Hypothalamus (tissue), 51 donors: Measurements from ENCODE around the gene RAB17.

Experiments
- DNase-seq, 51 donors: peaks; one replicate each; lab custom pipeline; 2025; lab: John Stamatoyannopoulos, UW

The RAB17 gene

DNA sequence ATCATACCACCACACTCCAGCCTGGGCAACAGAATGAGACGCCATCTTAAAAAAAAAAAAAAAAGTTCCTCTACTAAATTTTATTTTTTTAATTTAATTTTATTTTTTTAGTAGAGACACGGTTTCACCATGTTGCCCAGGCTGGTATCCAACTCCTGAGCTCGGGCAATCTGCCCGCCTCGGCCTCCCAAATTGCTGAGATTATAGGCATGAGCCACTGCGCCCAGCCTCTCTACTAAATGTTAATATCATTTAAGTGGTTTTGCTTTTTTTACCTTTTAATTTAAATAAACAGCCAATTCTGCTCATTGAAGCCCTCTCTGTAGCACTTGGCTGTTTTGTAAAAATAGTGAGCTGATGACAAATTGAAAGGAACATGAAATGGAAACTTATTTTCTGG lies 9.2 kb downstream of the RAB17 start:
- DNase-seq = no peak

DNA sequence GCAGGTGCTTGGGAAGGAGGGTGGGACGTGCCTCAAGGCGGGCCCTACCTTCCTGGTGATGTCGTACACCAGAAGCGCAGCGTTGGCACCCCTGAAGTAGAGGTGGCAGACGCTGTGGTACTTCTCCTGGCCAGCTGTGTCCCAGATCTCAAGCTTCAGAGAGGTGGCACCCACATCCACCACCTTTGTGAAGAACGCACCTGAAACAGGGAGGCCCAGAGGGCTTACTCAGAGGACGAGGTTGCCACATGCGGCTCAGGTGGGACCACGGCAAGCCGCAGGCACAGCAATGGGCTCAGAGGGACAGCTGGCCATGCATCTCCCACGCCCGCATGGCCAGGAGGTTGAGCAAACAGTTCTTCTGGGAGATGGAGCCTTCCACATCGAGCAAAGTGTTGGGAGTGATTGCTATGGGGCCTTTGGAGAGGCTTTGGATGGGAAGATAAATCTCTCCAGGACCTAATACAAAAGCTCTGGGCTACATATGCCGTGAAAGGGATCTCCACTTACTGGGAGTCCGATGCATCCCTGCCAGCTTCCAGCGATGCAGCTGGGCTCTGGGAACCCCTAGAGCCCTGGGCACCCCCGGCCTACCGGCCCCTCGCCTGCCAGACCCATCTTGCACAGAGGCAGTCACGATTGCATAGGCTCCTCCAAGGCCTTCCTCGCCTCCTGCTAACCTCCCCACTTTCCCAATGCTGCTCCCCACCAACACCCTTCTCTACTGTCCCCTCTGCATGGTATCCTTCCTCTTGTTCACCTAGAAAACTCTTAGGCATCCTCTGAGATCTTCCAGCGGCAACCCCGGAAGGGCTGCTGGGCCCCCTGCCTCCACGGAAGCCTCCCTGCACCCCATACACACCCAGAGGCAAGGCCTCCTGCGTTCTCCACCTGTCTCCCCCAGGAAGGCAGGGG lies 12.3 kb downstream of the RAB17 start:
- no peak for DNase-seq

GRCh38 chr2:237577458-237577857 lies 13.1 kb downstream of the RAB17 start:
- DNase-seq = no peak

GRCh38 chr2:237576974-237577373 lies 13.6 kb downstream of the RAB17 start:
- DNase-seq = no peak

DNA sequence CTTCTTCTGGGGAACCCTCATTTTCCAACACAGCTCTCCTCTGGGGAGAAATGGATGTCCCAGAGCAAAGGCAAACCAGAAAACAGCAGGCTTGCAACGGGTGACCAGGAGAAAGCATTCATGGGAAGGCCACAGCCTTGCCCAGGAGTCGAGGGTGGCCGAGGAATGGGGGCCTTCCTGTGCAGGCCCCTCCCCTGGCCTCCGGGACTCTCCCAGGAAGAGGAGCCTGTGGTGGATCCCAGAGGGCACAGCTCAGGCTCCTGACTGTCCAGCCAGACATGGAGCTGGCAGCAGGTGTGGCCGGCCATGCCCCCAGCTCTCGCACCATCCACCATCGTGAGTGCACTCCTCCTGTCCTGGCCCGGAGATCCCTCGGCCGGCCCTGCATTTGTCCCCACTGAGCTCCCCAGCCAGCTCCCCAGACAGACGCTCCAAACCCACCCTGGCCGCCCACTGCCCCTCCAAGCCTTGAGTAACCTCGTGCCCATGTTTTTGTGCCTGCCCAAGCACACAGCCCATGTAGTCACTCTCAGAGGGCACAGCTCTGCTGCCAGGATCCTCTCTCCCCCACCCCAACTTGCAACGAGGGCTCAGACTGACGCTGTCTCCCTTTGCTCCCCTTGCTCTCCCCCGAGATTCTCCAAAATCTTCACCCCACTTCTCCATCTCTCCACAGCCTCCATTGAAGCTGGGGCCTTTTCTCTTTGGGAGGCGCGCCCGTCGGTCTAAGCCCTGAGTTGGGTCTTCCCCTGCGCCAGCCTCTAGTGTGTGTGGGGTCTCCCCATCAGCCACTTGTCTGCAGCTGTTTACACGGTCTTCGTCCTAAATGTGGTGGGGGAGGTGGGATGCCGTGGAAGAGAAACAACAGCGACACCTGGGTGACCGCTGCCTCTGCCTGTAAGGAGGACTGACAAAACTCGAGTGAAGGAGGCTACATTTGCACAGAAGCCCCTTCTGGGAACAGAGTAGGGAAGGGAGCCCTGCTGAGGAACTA lies 14.4 kb downstream of the RAB17 start:
- DNase-seq = no peak

DNA sequence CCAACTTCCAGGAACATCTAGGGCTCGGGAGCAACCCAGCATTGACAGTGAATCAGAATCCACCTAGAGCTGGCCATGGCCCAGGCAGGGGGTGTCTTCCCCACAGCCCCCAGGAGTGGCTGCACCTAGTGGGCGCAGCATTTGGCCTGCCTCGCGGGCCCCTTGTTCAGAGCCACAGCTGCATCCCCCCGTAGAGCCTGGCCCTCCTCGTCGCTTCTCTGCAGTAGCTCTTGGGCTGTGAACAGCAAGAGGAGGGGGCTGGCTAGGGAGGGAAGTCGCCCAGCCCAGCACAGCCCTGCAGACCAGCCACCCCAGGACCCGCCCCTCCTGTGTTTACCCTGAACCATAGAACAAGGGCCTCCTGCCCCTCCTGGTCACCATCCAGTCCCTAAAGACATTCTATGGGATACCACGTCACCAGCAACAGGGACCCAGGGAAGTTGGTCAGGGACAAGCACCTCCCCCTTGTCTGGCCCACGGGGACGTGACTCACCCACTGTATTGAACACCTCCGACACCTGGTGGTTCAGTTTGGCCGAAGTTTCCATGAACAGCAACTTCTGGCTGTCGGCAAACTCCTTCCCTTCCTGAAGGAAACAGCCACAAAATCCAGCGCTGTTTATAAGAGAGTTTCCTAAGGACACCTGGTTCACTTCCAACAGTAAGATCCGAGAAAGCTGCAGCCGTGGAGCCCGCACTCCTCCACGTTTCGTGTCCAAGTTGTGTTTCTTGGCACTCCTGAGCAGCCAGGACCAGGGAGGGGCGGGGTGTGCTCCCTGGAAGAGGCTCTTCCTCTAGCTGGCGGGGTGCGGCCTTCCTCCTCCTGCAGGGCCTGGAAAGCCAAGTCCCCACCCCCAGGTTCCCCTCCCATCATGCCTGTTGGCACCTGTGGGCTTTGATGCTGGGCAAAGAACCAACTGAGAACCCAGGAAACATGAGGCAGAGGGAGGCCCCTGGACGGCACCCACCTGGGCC lies 15.4 kb downstream of the RAB17 start:
- no peak for DNase-seq

GRCh38 chr2:237574467-237574866 lies 16.1 kb downstream of the RAB17 start:
- DNase-seq = no peak

DNA sequence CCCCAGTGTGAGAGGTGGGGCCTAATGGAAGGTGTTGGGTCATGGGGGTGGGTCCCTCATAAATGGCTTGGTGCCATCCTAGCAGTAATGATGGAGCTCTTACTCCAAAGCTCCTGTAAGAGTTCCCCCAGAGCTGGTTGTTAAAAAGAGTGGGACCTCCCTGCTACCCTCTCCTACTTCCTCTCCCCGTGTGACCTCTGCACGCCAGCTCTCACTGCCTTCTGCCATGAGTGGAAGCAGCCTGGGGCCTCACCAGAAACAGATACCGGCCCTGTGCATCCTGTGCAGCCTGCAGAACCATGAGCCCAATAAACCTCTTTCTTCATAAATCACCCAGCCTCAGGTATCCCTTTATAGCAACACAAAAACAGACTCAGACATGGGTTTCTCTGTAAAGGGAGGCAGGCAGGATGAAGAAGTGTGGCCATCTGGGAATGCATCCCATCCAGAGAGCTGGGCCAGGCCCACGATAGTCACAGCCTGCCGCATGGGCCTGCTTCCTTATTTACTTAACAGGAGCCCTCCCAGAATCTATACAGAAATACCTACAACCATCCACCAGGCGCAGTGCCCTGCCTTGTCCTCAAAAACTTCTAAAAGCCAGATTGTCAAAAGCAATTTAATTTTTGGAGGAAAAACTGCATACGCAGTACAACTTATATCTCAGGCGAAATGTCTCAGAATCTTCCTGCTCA lies 16.7 kb downstream of the RAB17 start:
- DNase-seq = no peak

DNA sequence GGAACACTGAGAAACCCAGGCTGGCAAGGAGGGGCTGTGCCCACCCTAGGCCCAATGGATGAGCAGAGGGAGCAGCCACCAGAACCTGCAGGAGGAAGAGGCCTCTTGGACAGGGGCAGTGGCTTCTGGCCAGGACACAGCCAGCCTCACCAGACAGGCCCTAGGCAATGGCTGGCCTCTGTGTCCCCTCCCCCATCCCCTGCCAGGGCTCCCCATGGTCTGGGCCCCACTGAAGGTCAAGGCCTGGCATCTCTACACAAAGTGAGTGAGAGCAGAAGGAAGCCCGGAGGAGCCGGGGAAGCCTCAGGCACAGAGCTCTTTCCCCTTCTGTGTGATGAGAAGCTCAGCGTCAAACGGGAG lies 17.8 kb downstream of the RAB17 start:
- DNase-seq = no peak

DNA sequence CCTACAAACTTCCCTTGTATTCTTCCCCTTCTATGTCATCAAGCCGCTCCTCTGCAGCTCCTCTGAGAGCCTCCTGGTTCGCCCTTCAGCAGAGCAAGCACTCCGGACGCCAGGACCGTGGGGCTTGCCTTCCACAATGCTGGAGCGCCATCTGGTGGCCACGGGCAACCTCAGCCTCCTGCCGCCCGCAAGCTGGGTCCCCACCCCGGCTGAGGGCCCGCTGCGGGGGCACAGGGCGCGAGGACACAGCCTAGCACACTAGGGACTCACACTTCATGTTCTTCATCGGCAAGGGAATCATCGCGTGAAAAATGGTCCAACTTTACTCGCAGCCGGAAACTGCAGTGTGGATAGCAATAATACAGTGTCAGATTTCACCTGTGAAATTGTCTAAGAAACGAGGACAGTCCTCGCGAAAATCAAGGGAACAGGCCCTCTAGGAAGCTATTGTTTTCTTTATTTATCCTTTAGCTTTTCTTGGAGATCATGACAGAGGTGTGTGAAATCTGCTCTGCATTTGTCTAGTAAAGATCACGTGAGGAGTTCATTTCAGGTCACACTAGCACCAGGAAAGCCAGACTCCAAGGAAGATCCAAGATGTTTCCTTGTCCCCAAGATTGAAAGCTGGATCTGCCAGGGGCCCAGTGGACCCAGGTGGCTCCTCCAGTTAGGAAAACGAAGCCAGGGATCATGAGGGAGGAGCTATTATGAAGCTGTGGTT lies 18.4 kb downstream of the RAB17 start:
- DNase-seq = peak; percentile 10 to 91 (median 75)

- DNase-seq = no peak
Observed at GRCh38 chr2:237571551-237571950, 19.0 kb downstream of the RAB17 start.

DNA sequence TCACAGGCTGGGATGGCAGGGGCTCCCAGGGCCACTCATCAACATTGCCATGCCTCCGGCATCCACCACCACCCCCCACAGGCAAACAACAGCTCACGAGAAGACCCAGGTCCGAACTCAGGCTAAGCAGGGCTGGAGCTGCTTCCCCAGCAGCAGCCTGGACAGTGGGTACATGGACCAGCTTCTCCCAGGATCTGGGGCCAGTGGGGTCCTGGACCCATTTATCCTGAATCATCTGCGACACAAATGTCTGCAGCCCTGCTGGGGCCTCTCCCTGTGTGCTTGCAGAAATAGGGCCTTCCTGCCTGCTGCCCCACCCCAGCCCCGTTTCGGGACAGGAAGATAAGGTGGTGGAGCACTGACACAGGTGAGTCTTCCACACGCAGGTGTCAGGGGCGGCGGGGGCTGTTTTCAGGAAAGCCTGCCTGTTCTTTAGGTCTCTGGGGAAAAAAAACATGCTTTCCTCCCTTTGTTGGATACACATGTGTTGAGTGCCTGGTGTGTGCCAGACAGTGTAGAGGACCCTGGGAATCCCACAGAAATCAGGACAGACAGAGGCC lies 19.7 kb downstream of the RAB17 start:
- no peak for DNase-seq

DNA sequence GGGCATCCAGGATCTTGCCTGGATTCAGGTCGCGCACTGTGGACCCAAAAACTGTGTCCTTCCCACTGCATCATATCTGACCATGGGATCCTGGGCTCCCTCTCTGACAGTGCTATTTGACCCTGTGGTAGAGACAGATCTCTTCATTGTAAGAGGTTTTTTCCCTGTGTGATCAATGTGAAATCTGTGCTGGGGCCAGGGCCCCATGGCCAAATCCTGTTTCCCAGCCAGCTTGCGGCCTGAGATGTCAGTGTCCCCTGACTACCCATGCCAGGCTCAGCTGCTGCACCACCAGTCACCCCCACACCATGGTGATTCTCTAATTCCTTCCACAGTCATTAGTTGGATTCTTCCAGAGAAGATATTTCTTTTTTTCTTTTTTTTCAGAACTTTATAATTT lies 20.6 kb downstream of the RAB17 start:
- no peak for DNase-seq

- DNase-seq = no peak
Observed at GRCh38 chr2:237569041-237569440, 21.5 kb downstream of the RAB17 start.

DNA sequence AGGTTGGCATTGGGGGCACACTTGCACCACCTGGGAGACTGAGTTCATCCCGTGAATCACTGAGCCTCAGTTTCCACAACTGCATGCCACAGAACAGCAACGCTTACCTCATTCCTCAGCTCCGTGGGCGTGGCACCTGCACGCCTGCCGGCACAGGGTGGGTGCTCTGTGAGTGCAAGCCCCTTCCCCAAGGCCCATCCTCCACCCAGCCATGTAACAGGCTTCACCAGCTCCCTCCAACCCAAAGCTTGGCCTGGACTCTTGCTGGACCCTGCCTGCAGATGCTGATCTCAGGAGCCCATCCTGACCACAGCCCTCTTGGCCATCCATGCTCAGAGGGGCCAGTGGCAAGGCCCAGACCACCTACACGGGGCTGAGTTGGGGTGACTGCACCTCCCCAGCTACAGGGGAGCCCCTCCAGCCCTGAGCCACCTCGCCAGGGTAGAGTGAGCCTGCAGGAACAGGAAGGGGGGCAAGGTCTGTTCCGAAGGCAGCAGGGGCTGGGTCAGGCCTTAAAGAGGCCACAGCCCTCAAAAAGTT lies 22.3 kb downstream of the RAB17 start:
- no peak for DNase-seq

- peak in 13 of 51 donors; percentile 5 to 61 (median 32) for DNase-seq
Observed at GRCh38 chr2:237567276-237568029, 23.1 kb downstream of the RAB17 start.

GRCh38 chr2:237566401-237567235 lies 23.9 kb downstream of the RAB17 start, which contains the start of gene PRLH:
TSS of gene PRLH (plus strand) at chr2:237566574. CDS start at chr2:237566574, 0 bp downstream.
- peak in 4 of 51 donors; percentile 18 to 51 (median 48) for DNase-seq
